SKM-1 treated with dmso at 0.1 percent for 144 hours (cell line): Measurements from ENCODE around the gene SNX33.
"Not testable (repeated sequence)": the region's sequence is repeated elsewhere in the genome, so short reads cannot be mapped to it uniquely, and the experiment has no call there.

ENCODE experiments used
- DNase-seq: peaks from one replicate; lab custom pipeline; 2025; ENCODE audit not compliant: unreplicated experiment; lab: John Stamatoyannopoulos, UW

The SNX33 gene, protein sequence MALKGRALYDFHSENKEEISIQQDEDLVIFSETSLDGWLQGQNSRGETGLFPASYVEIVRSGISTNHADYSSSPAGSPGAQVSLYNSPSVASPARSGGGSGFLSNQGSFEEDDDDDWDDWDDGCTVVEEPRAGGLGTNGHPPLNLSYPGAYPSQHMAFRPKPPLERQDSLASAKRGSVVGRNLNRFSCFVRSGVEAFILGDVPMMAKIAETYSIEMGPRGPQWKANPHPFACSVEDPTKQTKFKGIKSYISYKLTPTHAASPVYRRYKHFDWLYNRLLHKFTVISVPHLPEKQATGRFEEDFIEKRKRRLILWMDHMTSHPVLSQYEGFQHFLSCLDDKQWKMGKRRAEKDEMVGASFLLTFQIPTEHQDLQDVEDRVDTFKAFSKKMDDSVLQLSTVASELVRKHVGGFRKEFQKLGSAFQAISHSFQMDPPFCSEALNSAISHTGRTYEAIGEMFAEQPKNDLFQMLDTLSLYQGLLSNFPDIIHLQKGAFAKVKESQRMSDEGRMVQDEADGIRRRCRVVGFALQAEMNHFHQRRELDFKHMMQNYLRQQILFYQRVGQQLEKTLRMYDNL

GRCh38 chr15:75647370-75648155, at the start of gene SNX33:
Gene SNX33, plus strand, starts transcription at chr15:75647912. Its CDS starts 1,191 bp downstream, at chr15:75649103.
- DNase-seq: peak; percentile 62

GRCh38 chr15:75598361-75598760, 49.4 kb upstream of the SNX33 start:
- no peak for DNase-seq

- DNase-seq: no peak
Measured at GRCh38 chr15:75599401-75599800, 48.3 kb upstream of the SNX33 start.

DNA sequence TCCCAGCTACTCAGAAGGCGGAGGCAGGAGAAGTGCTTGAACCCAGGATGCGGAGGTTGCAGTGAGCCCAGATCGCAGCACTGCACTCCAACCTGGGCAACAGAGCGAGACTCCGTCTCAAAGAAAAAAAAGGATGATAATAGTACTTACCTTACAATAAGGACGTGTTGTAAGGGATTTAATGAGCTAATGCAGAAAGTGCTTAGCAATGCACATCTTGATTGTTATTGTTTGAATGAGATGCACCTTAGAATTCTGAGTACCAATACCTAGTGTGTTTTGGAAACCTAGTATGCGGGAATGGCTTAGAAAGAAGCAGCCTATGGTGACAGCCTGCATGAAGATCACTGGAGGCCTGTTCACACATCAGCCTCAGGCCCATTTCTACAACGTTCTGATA, 41.7 kb upstream of the SNX33 start:
- no peak for DNase-seq

DNA sequence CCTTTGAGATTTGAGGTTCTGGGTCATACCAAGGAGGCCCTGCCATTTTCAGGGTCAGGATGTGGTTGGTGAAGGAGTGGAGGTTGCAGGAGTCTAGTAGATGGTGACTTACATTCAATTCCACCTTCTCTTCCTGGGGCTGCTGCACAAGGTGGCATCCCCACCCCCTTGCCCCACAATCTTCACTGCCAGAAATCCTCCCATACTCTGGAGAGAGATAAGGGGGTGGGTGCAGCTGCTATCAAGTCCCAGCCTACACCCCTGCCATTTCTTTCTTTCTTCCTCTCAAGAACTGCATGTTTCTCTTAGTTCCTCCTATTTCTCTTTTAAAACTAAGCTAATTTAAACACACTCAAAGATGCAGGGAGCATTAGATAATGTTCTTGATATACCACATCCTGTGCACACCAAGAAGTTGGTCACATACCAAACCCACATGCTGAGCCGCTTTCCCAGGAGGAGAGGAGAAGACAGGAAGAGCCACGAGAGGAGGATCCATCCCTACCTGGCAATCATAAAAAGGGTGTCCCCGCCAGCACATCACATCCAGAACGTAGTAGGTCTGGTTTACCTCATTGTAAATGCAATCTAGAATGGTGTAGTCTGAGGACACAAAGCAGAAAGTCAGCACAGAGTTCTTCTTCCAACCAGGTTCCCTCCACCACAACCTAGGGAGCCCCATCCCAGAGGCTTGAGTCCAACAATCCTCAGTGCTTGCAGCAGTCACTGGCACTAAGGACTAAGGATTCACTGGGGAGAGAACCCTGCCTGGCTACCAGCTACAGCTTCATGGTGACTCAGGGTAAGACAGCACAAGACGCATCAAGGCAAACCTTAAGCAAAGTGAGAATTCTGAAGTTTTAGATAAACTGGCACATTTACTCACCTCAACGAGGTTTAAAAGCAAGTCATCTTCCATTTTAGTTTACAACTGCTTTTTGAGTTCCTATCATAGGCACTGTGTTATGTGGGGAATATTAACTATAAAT, 40.7 kb upstream of the SNX33 start:
- no peak for DNase-seq

- no peak for DNase-seq
Measured at GRCh38 chr15:75616766-75617165, 30.9 kb upstream of the SNX33 start.

- DNase-seq: peak; percentile 15
Measured at GRCh38 chr15:75620058-75620820, 27.5 kb upstream of the SNX33 start.

DNA sequence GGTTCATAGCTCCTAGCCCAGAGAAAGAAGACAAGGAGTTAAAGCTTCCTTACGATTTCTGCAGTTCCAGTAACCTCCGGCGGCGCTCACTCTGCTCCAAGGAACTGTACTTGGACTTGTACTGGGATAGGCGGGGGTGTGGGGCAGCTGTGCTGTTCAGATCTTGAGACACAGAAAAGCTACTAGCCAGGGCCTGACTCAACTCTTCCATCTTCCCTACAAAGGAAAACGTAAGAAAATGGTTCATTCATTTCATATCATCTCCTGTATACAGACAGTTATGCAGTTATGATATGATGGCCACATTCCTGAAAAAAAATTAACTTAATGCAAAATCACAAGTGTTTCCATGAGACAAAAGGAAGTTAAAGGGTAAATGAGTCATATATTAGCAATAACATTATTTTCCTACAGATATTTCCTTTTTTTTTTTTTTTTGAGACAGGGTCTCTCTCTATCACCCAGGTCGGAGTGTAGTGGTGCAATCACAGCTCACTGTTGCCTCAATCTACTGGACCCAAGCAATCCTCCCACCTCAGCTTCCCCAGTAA, 26.8 kb upstream of the SNX33 start:
- no peak for DNase-seq

- DNase-seq: no peak
Measured at GRCh38 chr15:75622505-75622904, 25.2 kb upstream of the SNX33 start.

GRCh38 chr15:75625542-75626347, 22.0 kb upstream of the SNX33 start, which contains the start of gene SNUPN:
Gene SNUPN, minus strand, starts transcription at chr15:75625725. Its CDS starts 4,674 bp downstream, at chr15:75621051.
- DNase-seq: peak; percentile 93

DNA sequence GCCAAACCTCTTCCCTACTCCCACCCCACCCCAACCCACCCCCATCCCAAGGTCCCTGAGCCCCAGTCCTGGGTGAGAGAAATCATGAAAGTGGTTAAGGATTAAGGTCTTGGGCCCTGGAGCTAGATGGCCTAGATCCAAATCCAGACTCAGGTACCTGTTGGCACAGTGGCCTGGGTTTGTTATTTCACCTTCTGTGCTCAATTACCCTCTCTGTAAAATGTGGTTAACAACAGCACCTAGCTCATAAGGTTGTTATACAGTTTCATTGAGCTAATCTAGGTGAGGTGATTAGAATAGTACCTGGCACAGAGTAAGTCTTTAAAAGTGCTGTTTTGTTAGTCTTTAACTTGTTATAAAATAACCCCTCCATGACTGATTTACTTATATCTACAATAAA, 15.8 kb upstream of the SNX33 start:
- no peak for DNase-seq

GRCh38 chr15:75633922-75634321, 13.8 kb upstream of the SNX33 start:
- not testable (repeated sequence) for DNase-seq

- DNase-seq: no peak
Measured at GRCh38 chr15:75636026-75636425, 11.7 kb upstream of the SNX33 start.

- no peak for DNase-seq
Measured at GRCh38 chr15:75637245-75638009, 10.3 kb upstream of the SNX33 start.

GRCh38 chr15:75639191-75639708, 8.5 kb upstream of the SNX33 start:
- DNase-seq: no peak

GRCh38 chr15:75639709-75640482, 7.8 kb upstream of the SNX33 start, which contains the start of gene IMP3:
Gene IMP3, minus strand, starts transcription at chr15:75640224. Its CDS starts 56 bp downstream, at chr15:75640168.
- DNase-seq: peak; percentile 98
